ENCODE data around the gene SAC3D1. TPM values are rescaled to one million over a fixed set of nuclear protein-coding genes. Genes with fewer than 3 reads are reported as not detected.

The SAC3D1 gene
- total RNA-seq, 1 experiment from 2014 or later: 61.0 TPM

GRCh38 chr11:65083134-65083833 lies 42.3 kb downstream of the SAC3D1 start:
- DNase-seq (no peak), ATAC-seq (peak; percentile 2; the same call in 1 of the 2 replicates)
- H4K20me1 ChIP-seq (ENCODE audit: low read length): no peaks in the 10 kb centered on the region
- H3K9ac ChIP-seq (ENCODE audit: low read length): peak overlapping the region; percentile 96
- no peaks in the 10 kb centered on the region for H3K27me3 ChIP-seq (ENCODE audit: low read length)
- peak overlapping the region; percentile 63 for H3K27ac ChIP-seq (ENCODE audit: low read length)
- peak overlapping the region; percentile 82 for H2AFZ ChIP-seq (ENCODE audit: low read length)
- peaks cover 43% of the 10 kb centered on the region for H3K36me3 ChIP-seq (ENCODE audit: low read depth, low read length)
- BruUV-seq (replicated peaks): TSS peak; percentile 63
- TF ChIP-seq EZH2 (IDR thresholded peaks at IDR 0.05; ENCODE audit: low read length, unreplicated experiment): no peak
- TF ChIP-seq CTCF (conservative IDR thresholded peaks at IDR 0.05; ENCODE audit: low read depth, low read length): no peak
- TF ChIP-seq EZH2phosphoT487 (IDR thresholded peaks at IDR 0.05; ENCODE audit: borderline replicate concordance, low read length): no peak
- no peaks in the 10 kb centered on the region for H3K9me2 ChIP-seq (replicated peaks; ENCODE audit: low read length)
- ChIA-PET POLR2A (ENCODE audit: unreplicated experiment) (interaction anchor here (0.6 kb wide), 1 partner anchor 39 kb away, joined by 3 read pairs; the partner anchor contains the start of gene FAU), CTCF (interaction anchor here (0.6 kb wide), 1 partner anchor 239 kb away, joined by 3 read pairs; no protein-coding TSS in a partner anchor)
- no peaks in the 10 kb centered on the region for H3F3A ChIP-seq (ENCODE audit: low read length, unreplicated experiment)
- H3K4me3 ChIP-seq (ENCODE audit: low read length): peak overlapping the region; percentile 89
- intact Hi-C loops (cut with micrococcal nuclease): no loop called here
- H3K4me1 ChIP-seq (ENCODE audit: insufficient read depth, low read length): peaks cover 21% of the 10 kb centered on the region
- H3K9me3 ChIP-seq (ENCODE audit: low read length): no peaks in the 10 kb centered on the region
- H3K79me2 ChIP-seq (ENCODE audit: low read length): peaks cover 71% of the 10 kb centered on the region
- H3K4me2 ChIP-seq (ENCODE audit: low read length): peak overlapping the region; percentile 91

GRCh38 chr11:65083834-65084597 lies 43.0 kb downstream of the SAC3D1 start, which contains the start of the genes CDCA5 and ZFPL1:
Gene CDCA5 (minus strand): TSS chr11:65084040. CDS start chr11:65083978, 62 bp downstream.
Gene ZFPL1 (plus strand): TSS chr11:65084222. CDS start chr11:65084699, 477 bp downstream.
- H3F3A ChIP-seq (ENCODE audit: low read length, unreplicated experiment): no peaks in the 10 kb centered on the region
- ATAC-seq (peak; percentile 92), DNase-seq (peak; percentile 98)
- POLR2A ChIA-PET (ENCODE audit: unreplicated experiment): no interaction called here
- peaks cover 35% of the 10 kb centered on the region for H3K36me3 ChIP-seq (ENCODE audit: low read depth, low read length)
- H3K9ac ChIP-seq (ENCODE audit: low read length): peak within 1 kb of the TSS; percentile 96
- peak within 1 kb of the TSS; percentile 63 for H3K27ac ChIP-seq (ENCODE audit: low read length)
- peak within 1 kb of the TSS; percentile 89 for H3K4me3 ChIP-seq (ENCODE audit: low read length)
- H3K9me3 ChIP-seq (ENCODE audit: low read length): no peaks in the 10 kb centered on the region
- no TSS peak for BruUV-seq (replicated peaks)
- no peaks in the 10 kb centered on the region for H3K9me2 ChIP-seq (replicated peaks; ENCODE audit: low read length)
- CTCF ChIA-PET: no interaction called here
- H3K4me2 ChIP-seq (ENCODE audit: low read length): peak within 1 kb of the TSS; percentile 91
- no peaks in the 10 kb centered on the region for H4K20me1 ChIP-seq (ENCODE audit: low read length)
- H3K27me3 ChIP-seq (ENCODE audit: low read length): no peaks in the 10 kb centered on the region
- intact Hi-C loops (cut with micrococcal nuclease): loop anchor here (2.0 kb wide), 2 partner anchors 41 to 167 kb away; partner anchors contain the start of gene ATG2A
- peaks cover 21% of the 10 kb centered on the region for H3K4me1 ChIP-seq (ENCODE audit: insufficient read depth, low read length)
- TF ChIP-seq EZH2 (IDR thresholded peaks at IDR 0.05; ENCODE audit: low read length, unreplicated experiment) (no peak), CTCF (conservative IDR thresholded peaks at IDR 0.05; ENCODE audit: low read depth, low read length) (no peak), EZH2phosphoT487 (IDR thresholded peaks at IDR 0.05; ENCODE audit: borderline replicate concordance, low read length) (no peak)
- peak within 1 kb of the TSS; percentile 82 for H2AFZ ChIP-seq (ENCODE audit: low read length)
- peaks cover 63% of the 10 kb centered on the region for H3K79me2 ChIP-seq (ENCODE audit: low read length)
